ENCODE data around the gene TRPM4. TPM values are rescaled to one million over a fixed set of nuclear protein-coding genes. Genes with fewer than 3 reads are reported as not detected.
"Not testable (repeated sequence)": the region's sequence is repeated elsewhere in the genome, so short reads cannot be mapped to it uniquely, and the experiment has no call there.

The TRPM4 gene
- total RNA-seq, 6 experiments from 2014 or later = 9.2 to 31.1 (median 14.3) TPM

- DNase-seq (no peak), ATAC-seq (no peak)
- WGBS (ENCODE audit: insufficient coverage, low coverage, low lambda C conversion rate, missing lambda C conversion rate) = 91% methylated on average over 7 of the region's 7 CpGs
- Histone ChIP-seq H3K4me1 (no peaks in the 10 kb centered on the region), H3K36me3 (peaks cover 0 to 4% (median 0%) of the 10 kb centered on the region in 4 donors), H3K9me3 (no peaks in the 10 kb centered on the region), H3K4me3 (no peak overlapping the region), H3K27ac (no peak overlapping the region), H3K27me3 (no peaks in the 10 kb centered on the region)
- intact Hi-C loops (cut with DNase I) = no loop called here
- no peak for TF ChIP-seq POLR2A (IDR thresholded peaks at IDR 0.05)
- no peak for TF ChIP-seq CTCF (IDR thresholded peaks at IDR 0.05)
Observed at GRCh38 chr19:49201042-49201441, 43.5 kb downstream of the TRPM4 start.

GRCh38 chr19:49205114-49205513 lies 47.5 kb downstream of the TRPM4 start:
- DNase-seq = peak in 1 of 3 donors; percentile 8
- Histone ChIP-seq H3K9me3 (no peaks in the 10 kb centered on the region), H3K36me3 (peaks cover 0 to 4% (median 0%) of the 10 kb centered on the region in 4 donors), H3K27ac (no peak overlapping the region), H3K4me1 (peaks cover 0 to 3% (median 0%) of the 10 kb centered on the region in 4 donors), H3K27me3 (no peaks in the 10 kb centered on the region), H3K4me3 (no peak overlapping the region)
- intact Hi-C loops (cut with DNase I) = no loop called here
- WGBS (ENCODE audit: insufficient coverage, low coverage, low lambda C conversion rate, missing lambda C conversion rate) = 60% methylated on average over 6 of the region's 7 CpGs
- TF ChIP-seq CTCF (IDR thresholded peaks at IDR 0.05) = no peak
- no peak for TF ChIP-seq POLR2A (IDR thresholded peaks at IDR 0.05)
- no peak for ATAC-seq

- ATAC-seq; H3K9me3 ChIP-seq; H3K4me3 ChIP-seq; H3K27me3 ChIP-seq; intact Hi-C loops (cut with DNase I); DNase-seq; H3K36me3 ChIP-seq: not testable (repeated sequence)
- H3K4me1 ChIP-seq = peaks cover 0 to 17% (median 0%) of the 10 kb centered on the region in 4 donors
- H3K27ac ChIP-seq = peak overlapping the region in 2 of 3 donors; percentile 56 to 77
- 74% methylated on average over 3 of the region's 4 CpGs for WGBS (ENCODE audit: insufficient coverage, low coverage, low lambda C conversion rate, missing lambda C conversion rate)
Observed at GRCh38 chr19:49209502-49209901, 51.9 kb downstream of the TRPM4 start.

GRCh38 chr19:49210108-49210900 lies 52.7 kb downstream of the TRPM4 start:
- Histone ChIP-seq H3K4me3 (peak overlapping the region; percentile 48 to 65 (median 62)), H3K4me1 (peaks cover 0 to 17% (median 0%) of the 10 kb centered on the region in 4 donors), H3K36me3 (no peaks in the 10 kb centered on the region), H3K27me3 (no peaks in the 10 kb centered on the region), H3K9me3 (no peaks in the 10 kb centered on the region), H3K27ac (peak overlapping the region; percentile 56 to 77 (median 57))
- peak; percentile 32 for TF ChIP-seq POLR2A (IDR thresholded peaks at IDR 0.05)
- TF ChIP-seq CTCF (IDR thresholded peaks at IDR 0.05) = peak; percentile 33 to 71 (median 49)
- WGBS (ENCODE audit: insufficient coverage, low coverage, low lambda C conversion rate, missing lambda C conversion rate) = 55% methylated on average over 28 of the region's 50 CpGs
- ATAC-seq (peak; percentile 92 to 97 (median 96)), DNase-seq (peak; percentile 91 to 95 (median 91))
- intact Hi-C loops (cut with DNase I) = no loop called here

GRCh38 chr19:49210901-49211451 lies 53.4 kb downstream of the TRPM4 start:
- ATAC-seq (peak in 3 of 4 donors; percentile 1 to 24 (median 8)), DNase-seq (no peak)
- intact Hi-C loops (cut with DNase I) = no loop called here
- 67% methylated on average over 8 of the region's 19 CpGs for WGBS (ENCODE audit: insufficient coverage, low coverage, low lambda C conversion rate, missing lambda C conversion rate)
- H3K27me3 ChIP-seq = no peaks in the 10 kb centered on the region
- H3K27ac ChIP-seq = peak overlapping the region; percentile 56 to 77 (median 57)
- H3K9me3 ChIP-seq = no peaks in the 10 kb centered on the region
- TF ChIP-seq POLR2A (IDR thresholded peaks at IDR 0.05) (no peak), CTCF (IDR thresholded peaks at IDR 0.05) (no peak)
- peak overlapping the region; percentile 48 to 65 (median 62) for H3K4me3 ChIP-seq
- H3K4me1 ChIP-seq = peaks cover 0 to 17% (median 0%) of the 10 kb centered on the region in 4 donors
- H3K36me3 ChIP-seq = no peaks in the 10 kb centered on the region
